NB4 (cell line): Measurements from ENCODE around the gene JAM3.

Source experiments
- MYC ChIP-seq: IDR thresholded peaks from 2 replicates; pipeline ENCODE4 v1.6.1; 2011; ENCODE audit warnings: low read depth, low read length
- POLR2A ChIP-seq: IDR thresholded peaks from 2 replicates; pipeline ENCODE4 v1.6.1; 2011; ENCODE audit warnings: mild to moderate bottlenecking; ENCODE audit not compliant: insufficient read length; ENCODE audit errors: extremely low read depth
- TF ChIP-seq, protein P1 (sequence below): IDR thresholded peaks from one replicate; pipeline ENCODE4 v1.5.1; 2012; ENCODE audit warnings: low read depth, low read length
- TF ChIP-seq, protein P2 (sequence below): IDR thresholded peaks from 2 replicates; pipeline ENCODE4 v1.6.1; 2011; ENCODE audit warnings: low read depth, low read length

DNA sequence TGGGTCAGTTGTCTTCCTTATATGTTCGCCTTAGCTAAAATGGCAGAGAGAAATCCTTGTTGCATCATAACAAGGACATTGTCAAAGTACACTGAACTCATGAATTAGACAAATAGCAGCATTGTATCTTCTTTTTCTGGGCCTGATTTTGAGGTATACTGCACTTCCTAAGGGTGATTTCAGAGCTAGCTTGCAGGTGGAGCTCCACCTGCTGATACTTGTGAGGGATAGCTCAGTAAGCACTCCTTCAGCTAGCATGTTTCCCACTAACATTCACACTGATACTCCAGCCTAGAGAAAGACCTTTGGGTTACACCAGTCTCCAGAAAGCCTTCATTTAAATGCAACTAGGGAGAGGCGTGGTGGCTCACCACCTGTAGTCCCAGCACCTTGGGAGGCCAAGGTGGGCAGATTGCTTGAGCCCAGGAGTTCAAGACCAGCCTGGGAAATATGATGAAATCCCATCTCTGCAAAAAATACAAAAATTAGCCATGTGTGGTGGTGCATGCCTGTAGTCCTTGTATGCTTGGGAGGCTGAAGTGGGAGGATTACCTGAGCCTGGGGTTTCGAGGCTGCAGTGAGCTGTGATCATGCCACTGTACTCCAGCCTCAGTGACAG lies 29.8 kb downstream of the JAM3 start:
- TF ChIP-seq POLR2A, result no peak
- TF ChIP-seq, protein P1, sequence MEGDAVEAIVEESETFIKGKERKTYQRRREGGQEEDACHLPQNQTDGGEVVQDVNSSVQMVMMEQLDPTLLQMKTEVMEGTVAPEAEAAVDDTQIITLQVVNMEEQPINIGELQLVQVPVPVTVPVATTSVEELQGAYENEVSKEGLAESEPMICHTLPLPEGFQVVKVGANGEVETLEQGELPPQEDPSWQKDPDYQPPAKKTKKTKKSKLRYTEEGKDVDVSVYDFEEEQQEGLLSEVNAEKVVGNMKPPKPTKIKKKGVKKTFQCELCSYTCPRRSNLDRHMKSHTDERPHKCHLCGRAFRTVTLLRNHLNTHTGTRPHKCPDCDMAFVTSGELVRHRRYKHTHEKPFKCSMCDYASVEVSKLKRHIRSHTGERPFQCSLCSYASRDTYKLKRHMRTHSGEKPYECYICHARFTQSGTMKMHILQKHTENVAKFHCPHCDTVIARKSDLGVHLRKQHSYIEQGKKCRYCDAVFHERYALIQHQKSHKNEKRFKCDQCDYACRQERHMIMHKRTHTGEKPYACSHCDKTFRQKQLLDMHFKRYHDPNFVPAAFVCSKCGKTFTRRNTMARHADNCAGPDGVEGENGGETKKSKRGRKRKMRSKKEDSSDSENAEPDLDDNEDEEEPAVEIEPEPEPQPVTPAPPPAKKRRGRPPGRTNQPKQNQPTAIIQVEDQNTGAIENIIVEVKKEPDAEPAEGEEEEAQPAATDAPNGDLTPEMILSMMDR, result peak; percentile 24
- TF ChIP-seq, protein P2, sequence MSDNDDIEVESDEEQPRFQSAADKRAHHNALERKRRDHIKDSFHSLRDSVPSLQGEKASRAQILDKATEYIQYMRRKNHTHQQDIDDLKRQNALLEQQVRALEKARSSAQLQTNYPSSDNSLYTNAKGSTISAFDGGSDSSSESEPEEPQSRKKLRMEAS, result no peak
- TF ChIP-seq MYC, result no peak
